Measurements from ENCODE around the gene SNX18.

SNX18 gene

GRCh38 chr5:54537725-54538124 lies 20.2 kb downstream of the SNX18 start:
- Histone ChIP-seq H3K9me3 (ENCODE audit: control insufficient read depth, low read length) (no peaks in the 10 kb centered on the region), H3K36me3 (ENCODE audit: control insufficient read depth, insufficient read depth, low read length) (no peaks in the 10 kb centered on the region), H3K27ac (no peak overlapping the region), H3K4me2 (ENCODE audit: low read length) (no peak overlapping the region), H3K79me2 (peaks cover 7% of the 10 kb centered on the region), H2AFZ (no peak overlapping the region), H3K9ac (no peak overlapping the region), H3K4me3 (ENCODE audit: low read depth, low read length) (no peak overlapping the region), H3K27me3 (ENCODE audit: control insufficient read depth, insufficient read depth, low read length) (no peaks in the 10 kb centered on the region), H3K4me1 (peaks cover 22% of the 10 kb centered on the region)
- no peak for TF ChIP-seq CTCF (IDR thresholded peaks at IDR 0.05)

GRCh38 chr5:54538156-54538555 lies 20.6 kb downstream of the SNX18 start:
- H3K9ac ChIP-seq = no peak overlapping the region
- no peak overlapping the region for H2AFZ ChIP-seq
- H3K27ac ChIP-seq = no peak overlapping the region
- no peaks in the 10 kb centered on the region for H3K27me3 ChIP-seq (ENCODE audit: control insufficient read depth, insufficient read depth, low read length)
- no peaks in the 10 kb centered on the region for H3K36me3 ChIP-seq (ENCODE audit: control insufficient read depth, insufficient read depth, low read length)
- H3K4me3 ChIP-seq (ENCODE audit: low read depth, low read length) = no peak overlapping the region
- H3K9me3 ChIP-seq (ENCODE audit: control insufficient read depth, low read length) = no peaks in the 10 kb centered on the region
- H3K4me1 ChIP-seq = peaks cover 21% of the 10 kb centered on the region
- H3K4me2 ChIP-seq (ENCODE audit: low read length) = no peak overlapping the region
- TF ChIP-seq CTCF (IDR thresholded peaks at IDR 0.05) = no peak
- H3K79me2 ChIP-seq = peaks cover 7% of the 10 kb centered on the region

DNA sequence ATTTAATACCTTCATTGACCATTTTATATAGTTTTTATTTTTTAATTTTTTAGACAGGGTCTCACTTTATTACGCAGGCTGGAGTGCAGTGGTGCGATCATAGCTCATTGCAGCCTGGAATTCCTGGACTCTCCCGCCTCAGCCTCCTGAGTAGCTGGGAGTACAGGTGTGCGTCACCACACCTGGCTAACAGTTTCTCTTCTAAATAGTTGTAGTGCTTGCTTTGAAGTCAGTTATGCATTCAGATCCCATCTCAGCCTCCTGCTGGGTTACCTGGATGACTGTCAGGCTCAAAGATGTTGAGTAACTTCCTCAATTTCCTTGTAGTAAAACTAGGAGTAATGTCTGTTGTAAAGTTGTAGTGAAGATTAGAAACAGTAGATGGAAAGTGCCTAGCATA lies 21.4 kb downstream of the SNX18 start:
- Histone ChIP-seq H3K4me1 (peaks cover 15% of the 10 kb centered on the region), H3K27me3 (ENCODE audit: control insufficient read depth, insufficient read depth, low read length) (no peaks in the 10 kb centered on the region), H3K79me2 (peaks cover 7% of the 10 kb centered on the region), H3K27ac (no peak overlapping the region), H2AFZ (no peak overlapping the region), H3K4me2 (ENCODE audit: low read length) (no peak overlapping the region), H3K9me3 (ENCODE audit: control insufficient read depth, low read length) (no peaks in the 10 kb centered on the region), H3K36me3 (ENCODE audit: control insufficient read depth, insufficient read depth, low read length) (no peaks in the 10 kb centered on the region), H3K9ac (no peak overlapping the region), H3K4me3 (ENCODE audit: low read depth, low read length) (no peak overlapping the region)
- no peak for TF ChIP-seq CTCF (IDR thresholded peaks at IDR 0.05)

DNA sequence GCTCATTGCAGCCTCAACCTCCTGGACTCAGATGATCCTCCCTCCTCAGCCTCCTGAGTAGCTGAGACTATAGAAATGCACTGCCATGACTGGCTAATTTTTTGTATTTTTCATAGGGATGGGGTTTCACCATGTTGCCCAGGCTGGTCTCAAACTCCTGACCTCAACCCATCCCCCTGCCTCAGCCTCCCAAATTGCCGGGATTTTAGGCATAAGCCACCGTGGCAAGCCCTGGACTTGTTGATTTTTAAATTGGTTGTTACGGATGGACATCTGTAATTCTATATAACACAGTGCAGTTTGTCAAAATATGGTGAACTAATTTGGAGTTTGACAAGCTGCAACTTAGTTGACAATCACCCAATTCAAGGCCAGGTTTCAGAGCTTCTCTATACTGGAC lies 22.7 kb downstream of the SNX18 start:
- Histone ChIP-seq H3K27me3 (ENCODE audit: control insufficient read depth, insufficient read depth, low read length) (no peaks in the 10 kb centered on the region), H3K79me2 (peaks cover 4% of the 10 kb centered on the region), H2AFZ (no peak overlapping the region), H3K36me3 (ENCODE audit: control insufficient read depth, insufficient read depth, low read length) (no peaks in the 10 kb centered on the region), H3K9me3 (ENCODE audit: control insufficient read depth, low read length) (no peaks in the 10 kb centered on the region), H3K4me1 (peaks cover 4% of the 10 kb centered on the region), H3K9ac (no peak overlapping the region), H3K27ac (no peak overlapping the region), H3K4me3 (ENCODE audit: low read depth, low read length) (no peak overlapping the region), H3K4me2 (ENCODE audit: low read length) (no peak overlapping the region)
- TF ChIP-seq CTCF (IDR thresholded peaks at IDR 0.05) = no peak
